IMR-90 (cell line): ENCODE data around the gene PEX14. TPM values are rescaled to one million over a fixed set of nuclear protein-coding genes. Genes with fewer than 3 reads are reported as not detected.

Source experiments
- ATAC-seq: fragments of 200-7000 bp; cut with Tn5 transposase; 2 replicates; pipeline ENCODE4 v1.9.1; 2020; ENCODE audit warnings: low read depth, mild to moderate bottlenecking, moderate library complexity
- BruUV-seq: library from RNA; stranded (reverse); fragments of 400-500 nt; replicated peaks from 2 replicates; lab custom pipeline; 2021; lab: Mats Ljungman, UMichigan
- CTCF ChIA-PET: fragments of 300-600 bp; formaldehyde crosslinking; extraction: SDS; loops from one replicate; lab custom pipeline; 2021; ENCODE audit warnings: antibody characterized with exemption; lab: Yijun Ruan, JAX
- POLR2A ChIA-PET: fragments of 300-600 bp; sonication (Branson Sonifier 250); formaldehyde crosslinking; loops from one replicate; lab custom pipeline; 2022; ENCODE audit warnings: antibody characterized with exemption; ENCODE audit not compliant: unreplicated experiment; lab: Charles Lee
- DNase-seq: peaks from one replicate; pipeline ENCODE4 v3.0.0; 2013
- H2AFZ ChIP-seq: replicated peaks from 2 replicates; pipeline ENCODE3; 2013; ENCODE audit warnings: low read length, mild to moderate bottlenecking; ENCODE audit not compliant: poor library complexity
- H2AK5ac ChIP-seq: 2 replicates; pipeline ENCODE4 v1.6.1; 2013; ENCODE audit warnings: low read depth, low read length, inconsistent platforms
- H2AK9ac ChIP-seq: replicated peaks from 2 replicates; pipeline ENCODE3; 2013; ENCODE audit warnings: mild to moderate bottlenecking, low read depth, low read length, moderate library complexity; ENCODE audit not compliant: poor library complexity
- H2BK120ac ChIP-seq: 2 replicates; pipeline ENCODE4 v1.6.1; 2013; ENCODE audit warnings: low read depth, low read length, inconsistent platforms
- H2BK15ac ChIP-seq: 3 replicates; pipeline ENCODE4 v1.6.1; 2013; ENCODE audit warnings: low read depth, low read length, inconsistent platforms
- H2BK20ac ChIP-seq: 2 replicates; pipeline ENCODE4 v1.6.1; 2013; ENCODE audit warnings: low read depth, mild to moderate bottlenecking, inconsistent platforms, low read length, moderate library complexity
- H2BK5ac ChIP-seq: 2 replicates; pipeline ENCODE4 v1.6.1; 2013; ENCODE audit warnings: mild to moderate bottlenecking, low read depth, low read length, inconsistent platforms; ENCODE audit not compliant: poor library complexity, severe bottlenecking
- H3K14ac ChIP-seq: replicated peaks from 2 replicates; pipeline ENCODE4 v1.6.1; 2013; ENCODE audit warnings: low read depth, low read length, inconsistent platforms
- H3K18ac ChIP-seq: 2 replicates; pipeline ENCODE4 v1.6.1; 2013; ENCODE audit warnings: low read depth, low read length, control low read depth
- H3K23ac ChIP-seq: 2 replicates; pipeline ENCODE4 v1.6.1; 2013; ENCODE audit warnings: low read depth, low read length, inconsistent platforms
- H3K27ac ChIP-seq: 2 replicates; pipeline ENCODE4 v1.5.1; 2013; ENCODE audit warnings: mild to moderate bottlenecking, control low read depth, low read length; ENCODE audit not compliant: insufficient read depth
- H3K27me3 ChIP-seq: 2 replicates; pipeline ENCODE4 v1.6.1; 2013; ENCODE audit warnings: low read length; ENCODE audit not compliant: control insufficient read depth, insufficient read depth
- H3K36me3 ChIP-seq: 2 replicates; pipeline ENCODE4 v1.6.1; 2013; ENCODE audit warnings: low read length, mixed read lengths; ENCODE audit not compliant: control insufficient read depth, insufficient read depth
- H3K4ac ChIP-seq: 2 replicates; pipeline ENCODE4 v1.6.1; 2013; ENCODE audit warnings: low read depth, low read length, inconsistent platforms
- H3K4me1 ChIP-seq: 2 replicates; pipeline ENCODE4 v1.6.1; 2013; ENCODE audit warnings: low read length, mixed read lengths; ENCODE audit not compliant: control insufficient read depth, insufficient read depth
- H3K4me2 ChIP-seq: 2 replicates; pipeline ENCODE4 v1.6.1; 2013; ENCODE audit warnings: low read depth, mild to moderate bottlenecking, control low read depth, low read length, moderate library complexity
- H3K4me3 ChIP-seq: 2 replicates; pipeline ENCODE4 v1.5.1; 2013; ENCODE audit warnings: low read depth, mild to moderate bottlenecking, control low read depth, low read length, moderate library complexity; ENCODE audit not compliant: insufficient read depth
- H3K56ac ChIP-seq: 2 replicates; pipeline ENCODE4 v1.6.1; 2013; ENCODE audit warnings: low read length, inconsistent platforms; ENCODE audit not compliant: insufficient read depth; ENCODE audit errors: extremely low read depth
- H3K79me1 ChIP-seq, 2 experiments: 2 replicates each; pipeline ENCODE4 v1.6.1; 2013; ENCODE audit warnings: low read length in 2 of 2, inconsistent platforms in 1 of 2, low read depth in 1 of 2
- H3K9ac ChIP-seq: 2 replicates; pipeline ENCODE4 v1.6.1; 2013; ENCODE audit warnings: low read depth, low read length, control low read depth
- H3K9me1 ChIP-seq: 2 replicates; pipeline ENCODE4 v1.6.1; 2013; ENCODE audit warnings: low read length, inconsistent platforms; ENCODE audit not compliant: insufficient read depth
- H3K9me3 ChIP-seq: 2 replicates; pipeline ENCODE4 v1.6.1; 2013; ENCODE audit warnings: low read length; ENCODE audit not compliant: control insufficient read depth, insufficient read depth
- H4K20me1 ChIP-seq: 2 replicates; pipeline ENCODE4 v1.6.1; 2013; ENCODE audit warnings: low read length, inconsistent platforms; ENCODE audit not compliant: insufficient read depth
- H4K5ac ChIP-seq: 2 replicates; pipeline ENCODE4 v1.6.1; 2013; ENCODE audit warnings: mild to moderate bottlenecking, low read depth, low read length, control low read depth
- H4K8ac ChIP-seq, 2 experiments: 2 replicates each; pipeline ENCODE4 v1.6.1; 2013; ENCODE audit warnings: low read depth in 2 of 2, low read length in 2 of 2, control low read depth in 1 of 2, inconsistent platforms in 1 of 2
- H4K91ac ChIP-seq: 2 replicates; pipeline ENCODE4 v1.6.1; 2013; ENCODE audit warnings: low read depth, low read length, inconsistent platforms; ENCODE audit not compliant: insufficient read depth
- MAZ ChIP-seq: IDR thresholded peaks from 2 replicates; pipeline ENCODE4 v1.6.1; 2012; ENCODE audit warnings: low read depth, mild to moderate bottlenecking, low read length, improper control_type of control experiment, moderate library complexity, borderline replicate concordance
- WGBS, 2 experiments: methylation state at CpG; one replicate each; pipeline versions ENCODE4 v1.1.5 to v1.1.7; 2013; ENCODE audit warnings: missing lambda C conversion rate in 2 of 2; ENCODE audit not compliant: insufficient read length in 1 of 2; ENCODE audit errors: extremely low coverage in 2 of 2; 5-methylcytosine and 5-hydroxymethylcytosine counted together
- dilution Hi-C: fragments of 300-500 bp; cut with HindIII; formaldehyde crosslinking; loops from one replicate; pipeline ENCODE4 v1.14.3; 2018; ENCODE audit warnings: low sequenced_read_pairs; ENCODE audit not compliant: unreplicated experiment
- in situ Hi-C: fragments of 300-500 bp; cut with MboI; formaldehyde crosslinking; loops from 3 replicates; pipeline ENCODE4 v1.14.3; 2019; ENCODE audit warnings: low sequenced_read_pairs, inconsistent platforms, mixed read lengths
- intact Hi-C: fragments of 100-400 bp; cut with micrococcal nuclease; formaldehyde crosslinking; loops from 2 replicates; pipeline ENCODE4 v1.10.0; 2022
- polyA plus RNA-seq, 3 experiments: library from polyadenylated mRNA; depleted of rRNA; stranded (reverse); fragments of >200 nt; gene quantifications; 2 replicates each; pipeline ENCODE4 v1.2.3, GENCODE V29; 2012; ENCODE audit warnings: low replicate concordance in 1 of 3
- total RNA-seq: library from RNA; depleted of rRNA; stranded (reverse); fragments of >200 nt; gene quantifications from 2 replicates; pipeline ENCODE4 v1.2.3, GENCODE V29; 2012

The PEX14 gene
- total and polyA plus RNA-seq, 2 of the 4 experiments (the other 2 are of a cell fraction), result 9.5 to 22.5 TPM

DNA sequence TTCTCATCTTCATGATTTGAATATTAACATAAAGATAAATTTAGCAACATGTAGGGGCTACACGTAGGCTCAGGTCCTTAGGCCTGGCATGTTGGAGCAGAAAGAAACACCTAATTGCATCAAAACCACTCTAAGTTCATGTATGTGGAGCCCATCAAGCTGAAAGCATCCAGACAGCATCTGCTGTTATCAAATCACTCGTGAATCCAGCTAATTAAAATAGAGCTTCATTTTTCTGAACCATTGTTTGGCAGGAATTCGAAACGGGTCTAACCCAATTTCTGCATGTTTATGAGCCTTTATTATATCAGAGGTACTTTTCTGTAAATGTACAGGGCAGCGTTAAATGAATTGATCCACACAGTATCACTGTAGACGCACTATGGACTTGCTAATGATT lies 45.7 kb downstream of the PEX14 start:
- H2AK9ac ChIP-seq, result no peak overlapping the region
- no peak overlapping the region for H3K4me3 ChIP-seq
- H3K23ac ChIP-seq, result no peak overlapping the region
- no peak overlapping the region for H3K27ac ChIP-seq
- no peaks in the 10 kb centered on the region for H3K9me3 ChIP-seq
- H2BK20ac ChIP-seq, result no peak overlapping the region
- H2BK120ac ChIP-seq, result no peak overlapping the region
- peaks cover 41 to 52% of the 10 kb centered on the region in 2 experiments; a peak in 3 of 4 replicates for H3K79me1 ChIP-seq
- ChIA-PET CTCF (interaction anchor here (1.0 kb wide), 1 partner anchor 26 kb away, joined by 3 read pairs; no protein-coding TSS in a partner anchor), POLR2A (no interaction called here)
- H3K9me1 ChIP-seq, result peaks cover 3% of the 10 kb centered on the region; the same call in 1 of the 2 replicates
- no peak for DNase-seq
- no peak for TF ChIP-seq MAZ
- peaks cover 8% of the 10 kb centered on the region for H4K20me1 ChIP-seq
- no peak overlapping the region for H3K4me2 ChIP-seq
- no peak overlapping the region for H4K5ac ChIP-seq
- no peaks in the 10 kb centered on the region for H3K27me3 ChIP-seq
- dilution Hi-C loops (no loop called here), intact Hi-C loops (no loop called here), in situ Hi-C loops (loop anchor here (10.0 kb wide), 1 partner anchor 174 kb away; no protein-coding TSS in a partner anchor)
- ATAC-seq, result no peak
- H4K91ac ChIP-seq, result no peak overlapping the region
- H2BK15ac ChIP-seq, result no peak overlapping the region
- no peak overlapping the region for H4K8ac ChIP-seq
- no peak overlapping the region for H3K9ac ChIP-seq
- no peak overlapping the region for H2BK5ac ChIP-seq
- H3K18ac ChIP-seq, result no peak overlapping the region
- no peak overlapping the region for H3K4ac ChIP-seq
- no peaks in the 10 kb centered on the region for H3K36me3 ChIP-seq
- no peak overlapping the region for H2AK5ac ChIP-seq
- H2AFZ ChIP-seq, result no peak overlapping the region
- BruUV-seq, result no TSS peak
- H3K4me1 ChIP-seq, result peaks cover 6% of the 10 kb centered on the region
- WGBS, 2 experiments, result no CpG with 5 or more reads among the region's 6 CpGs
- no peak overlapping the region for H3K14ac ChIP-seq
- H3K56ac ChIP-seq, result no peak overlapping the region
